ENCODE results near the gene BICRA. TPM values are rescaled to one million over a fixed set of nuclear protein-coding genes. Genes with fewer than 3 reads are reported as not detected.

Gene BICRA
- polyA plus RNA-seq, 1 donor: 11.9 TPM

DNA sequence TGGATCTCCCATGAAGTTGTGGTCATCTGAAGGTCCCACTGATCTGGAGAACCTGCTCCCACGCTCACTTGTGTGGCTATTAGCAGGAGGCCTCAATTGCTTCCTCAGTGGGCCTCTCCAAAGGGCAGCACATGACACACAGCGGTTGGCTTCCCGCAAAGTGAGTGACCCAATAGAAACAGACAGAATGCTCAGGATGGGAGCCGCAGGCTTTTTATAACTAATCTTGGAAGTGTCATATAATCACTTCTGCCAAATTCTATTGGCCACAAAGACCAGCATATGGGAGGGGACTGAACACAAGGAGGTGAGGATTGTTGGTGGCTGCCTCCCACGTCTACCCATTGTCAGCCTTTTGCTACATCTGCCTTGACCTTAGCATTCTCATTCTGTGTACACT is 82.2 kb downstream of the BICRA start:
- WGBS (ENCODE audit: insufficient coverage, low lambda C conversion rate): no CpG with 5 or more reads among the region's 5 CpGs
- Histone ChIP-seq H3K27ac (ENCODE audit: low read length) (no peak overlapping the region), H3K9me3 (ENCODE audit: control insufficient read depth, low read depth, low read length) (no peaks in the 10 kb centered on the region), H3K27me3 (ENCODE audit: control insufficient read depth, insufficient read depth, low read length) (no peaks in the 10 kb centered on the region), H3K4me1 (ENCODE audit: control insufficient read depth, insufficient read depth, low read length) (no peaks in the 10 kb centered on the region), H3K4me3 (ENCODE audit: low read length) (no peak overlapping the region), H3K36me3 (ENCODE audit: control insufficient read depth, insufficient read depth, low read length) (peaks cover 23% of the 10 kb centered on the region)
- DNase-seq: no peak

DNA sequence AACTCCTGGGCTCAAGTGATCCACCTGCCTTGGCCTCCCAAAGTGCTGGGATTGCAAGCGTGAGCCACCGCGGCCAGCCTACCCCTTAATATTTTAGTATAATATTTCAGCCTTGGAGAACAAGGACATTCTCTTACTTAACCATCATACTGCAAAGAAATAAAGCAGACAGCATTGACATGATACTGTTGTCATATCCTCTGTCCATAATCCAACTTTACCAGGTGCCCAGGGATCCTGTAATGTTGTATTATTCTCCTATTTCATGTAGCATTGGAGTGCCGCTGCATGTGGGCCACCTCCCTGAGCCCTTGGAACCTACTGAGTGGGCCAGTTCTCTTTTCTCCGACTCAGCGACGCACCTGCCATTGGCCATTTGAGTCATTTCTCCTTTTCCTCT is 82.8 kb downstream of the BICRA start:
- Histone ChIP-seq H3K36me3 (ENCODE audit: control insufficient read depth, insufficient read depth, low read length) (peaks cover 28% of the 10 kb centered on the region), H3K27me3 (ENCODE audit: control insufficient read depth, insufficient read depth, low read length) (no peaks in the 10 kb centered on the region), H3K9me3 (ENCODE audit: control insufficient read depth, low read depth, low read length) (no peaks in the 10 kb centered on the region), H3K27ac (ENCODE audit: low read length) (no peak overlapping the region), H3K4me1 (ENCODE audit: control insufficient read depth, insufficient read depth, low read length) (no peaks in the 10 kb centered on the region), H3K4me3 (ENCODE audit: low read length) (no peak overlapping the region)
- WGBS (ENCODE audit: insufficient coverage, low lambda C conversion rate): 96% methylated on average over 4 of the region's 7 CpGs
- no peak for DNase-seq

DNA sequence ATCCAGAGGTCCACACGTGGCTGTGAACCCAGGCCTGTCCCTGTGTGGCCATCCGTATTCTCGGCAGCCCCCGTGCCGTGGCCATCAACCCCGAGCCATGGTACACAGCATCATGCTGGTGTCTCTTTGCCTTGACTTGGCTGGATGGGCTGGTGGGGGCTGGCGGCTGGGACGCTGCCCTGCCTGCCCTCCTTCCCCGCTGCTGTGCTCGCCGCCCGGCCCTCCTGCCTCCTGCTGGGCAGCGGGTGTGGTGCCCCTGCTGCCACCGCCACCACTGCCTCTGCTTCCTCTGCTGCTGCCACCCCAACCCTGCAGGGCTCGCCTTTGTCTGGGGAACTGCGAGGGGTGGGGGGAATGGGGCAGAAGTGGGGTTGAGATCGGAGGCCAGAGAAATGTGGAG is 84.6 kb downstream of the BICRA start:
- WGBS (ENCODE audit: insufficient coverage, low lambda C conversion rate): no CpG with 5 or more reads among the region's 17 CpGs
- no peaks in the 10 kb centered on the region for H3K9me3 ChIP-seq (ENCODE audit: control insufficient read depth, low read depth, low read length)
- H3K27ac ChIP-seq (ENCODE audit: low read length): no peak overlapping the region
- H3K36me3 ChIP-seq (ENCODE audit: control insufficient read depth, insufficient read depth, low read length): peaks cover 31% of the 10 kb centered on the region
- H3K4me3 ChIP-seq (ENCODE audit: low read length): no peak overlapping the region
- H3K27me3 ChIP-seq (ENCODE audit: control insufficient read depth, insufficient read depth, low read length): no peaks in the 10 kb centered on the region
- DNase-seq: no peak
- no peaks in the 10 kb centered on the region for H3K4me1 ChIP-seq (ENCODE audit: control insufficient read depth, insufficient read depth, low read length)

DNA sequence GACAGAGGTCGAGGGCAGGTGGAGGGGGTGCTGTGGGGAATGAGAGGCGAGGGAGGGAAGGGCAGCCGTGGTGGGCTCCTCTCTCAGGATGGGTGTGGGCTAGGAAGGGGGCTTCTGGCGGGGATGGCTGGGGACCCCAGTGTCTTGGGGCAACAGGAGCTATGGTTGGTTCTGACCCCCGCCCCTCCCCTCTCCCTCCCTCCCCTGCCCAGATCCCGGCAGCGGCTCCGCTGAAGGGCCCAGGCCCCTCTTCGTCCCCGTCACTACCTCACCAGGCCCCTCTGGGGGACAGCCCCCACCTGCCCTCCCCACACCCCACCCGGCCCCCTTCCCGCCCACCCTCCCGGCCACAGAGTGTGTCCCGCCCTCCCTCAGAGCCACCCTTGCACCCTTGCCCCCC is 85.0 kb downstream of the BICRA start:
- H3K9me3 ChIP-seq (ENCODE audit: control insufficient read depth, low read depth, low read length): peaks cover 1% of the 10 kb centered on the region
- peaks cover 35% of the 10 kb centered on the region for H3K36me3 ChIP-seq (ENCODE audit: control insufficient read depth, insufficient read depth, low read length)
- no peak overlapping the region for H3K4me3 ChIP-seq (ENCODE audit: low read length)
- H3K27ac ChIP-seq (ENCODE audit: low read length): no peak overlapping the region
- no peak for DNase-seq
- no CpG with 5 or more reads among the region's 14 CpGs for WGBS (ENCODE audit: insufficient coverage, low lambda C conversion rate)
- H3K4me1 ChIP-seq (ENCODE audit: control insufficient read depth, insufficient read depth, low read length): no peaks in the 10 kb centered on the region
- H3K27me3 ChIP-seq (ENCODE audit: control insufficient read depth, insufficient read depth, low read length): no peaks in the 10 kb centered on the region

DNA sequence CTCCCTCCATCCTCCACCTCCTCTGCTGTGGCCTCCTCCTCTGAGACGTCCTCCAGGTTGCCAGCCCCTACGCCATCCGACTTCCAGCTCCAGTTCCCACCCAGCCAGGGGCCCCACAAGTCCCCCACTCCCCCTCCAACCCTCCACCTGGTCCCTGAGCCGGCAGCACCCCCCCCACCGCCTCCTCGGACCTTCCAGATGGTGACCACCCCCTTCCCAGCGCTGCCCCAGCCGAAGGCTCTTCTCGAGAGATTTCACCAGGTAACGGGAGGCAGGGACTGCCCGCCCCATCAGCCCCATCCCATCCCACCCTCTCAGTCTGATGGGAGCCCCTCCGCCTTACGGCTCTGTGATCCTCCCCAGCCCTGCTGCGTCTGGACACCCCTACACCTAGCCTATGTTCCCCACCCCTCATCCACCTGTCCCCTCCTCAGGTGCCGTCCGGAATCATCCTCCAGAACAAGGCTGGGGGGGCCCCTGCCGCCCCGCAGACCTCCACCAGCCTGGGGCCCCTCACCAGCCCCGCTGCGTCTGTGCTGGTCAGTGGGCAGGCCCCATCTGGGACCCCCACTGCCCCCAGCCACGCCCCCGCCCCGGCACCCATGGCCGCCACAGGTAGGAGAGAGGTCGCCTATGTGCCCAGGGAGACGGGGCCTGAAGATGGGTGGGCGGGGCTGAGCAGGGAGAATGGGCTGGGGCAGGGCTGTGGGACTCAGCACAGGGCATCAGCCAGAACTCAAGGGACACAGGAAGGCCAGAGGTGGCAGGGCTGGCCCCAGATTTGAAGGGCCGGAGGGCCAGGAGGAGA is 85.7 kb downstream of the BICRA start:
- H3K4me1 ChIP-seq (ENCODE audit: control insufficient read depth, insufficient read depth, low read length): no peaks in the 10 kb centered on the region
- H3K27ac ChIP-seq (ENCODE audit: low read length): no peak overlapping the region
- no CpG with 5 or more reads among the region's 28 CpGs for WGBS (ENCODE audit: insufficient coverage, low lambda C conversion rate)
- no peak for DNase-seq
- H3K36me3 ChIP-seq (ENCODE audit: control insufficient read depth, insufficient read depth, low read length): peaks cover 42% of the 10 kb centered on the region
- peaks cover 2% of the 10 kb centered on the region for H3K9me3 ChIP-seq (ENCODE audit: control insufficient read depth, low read depth, low read length)
- H3K27me3 ChIP-seq (ENCODE audit: control insufficient read depth, insufficient read depth, low read length): no peaks in the 10 kb centered on the region
- no peak overlapping the region for H3K4me3 ChIP-seq (ENCODE audit: low read length)

DNA sequence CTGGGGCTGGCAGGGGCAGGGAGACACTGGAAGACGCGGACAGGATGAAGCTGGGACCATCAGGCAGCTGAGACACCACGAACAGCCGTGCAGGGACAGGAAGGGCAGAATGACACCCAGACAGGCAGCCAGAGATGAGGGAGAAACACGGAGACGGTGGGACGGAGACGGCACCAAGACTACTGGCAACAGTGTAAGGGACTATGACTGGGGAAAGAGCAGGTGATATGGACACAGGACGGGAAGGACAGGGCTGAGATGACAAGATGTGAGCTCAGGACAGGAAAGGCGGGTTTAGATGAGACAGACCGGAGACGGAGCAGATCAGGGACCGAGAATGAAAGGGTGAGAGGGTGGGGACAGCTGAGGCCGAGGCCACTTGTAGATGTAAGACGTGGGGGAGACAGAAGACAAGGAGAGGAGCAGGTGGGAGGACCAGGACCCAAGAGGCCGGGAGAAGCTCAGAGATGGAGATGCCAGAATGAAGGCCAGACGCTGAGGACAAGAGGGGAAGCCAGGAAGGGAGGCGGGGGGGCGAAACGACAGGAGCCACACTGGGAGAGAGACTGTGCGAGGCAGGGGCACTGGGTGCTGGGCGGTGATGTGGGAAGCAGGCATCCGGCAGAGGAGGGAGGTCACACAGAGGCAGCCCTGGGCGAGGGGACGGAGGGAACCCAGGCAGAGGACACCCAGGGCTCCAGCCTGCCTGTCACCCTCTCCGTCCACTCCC is 86.8 kb downstream of the BICRA start:
- no peaks in the 10 kb centered on the region for H3K27me3 ChIP-seq (ENCODE audit: control insufficient read depth, insufficient read depth, low read length)
- no peaks in the 10 kb centered on the region for H3K4me1 ChIP-seq (ENCODE audit: control insufficient read depth, insufficient read depth, low read length)
- H3K4me3 ChIP-seq (ENCODE audit: low read length): no peak overlapping the region
- H3K9me3 ChIP-seq (ENCODE audit: control insufficient read depth, low read depth, low read length): peaks cover 2% of the 10 kb centered on the region
- WGBS (ENCODE audit: insufficient coverage, low lambda C conversion rate): 83% methylated on average over 2 of the region's 26 CpGs
- H3K27ac ChIP-seq (ENCODE audit: low read length): no peak overlapping the region
- peaks cover 49% of the 10 kb centered on the region for H3K36me3 ChIP-seq (ENCODE audit: control insufficient read depth, insufficient read depth, low read length)
- DNase-seq: no peak

DNA sequence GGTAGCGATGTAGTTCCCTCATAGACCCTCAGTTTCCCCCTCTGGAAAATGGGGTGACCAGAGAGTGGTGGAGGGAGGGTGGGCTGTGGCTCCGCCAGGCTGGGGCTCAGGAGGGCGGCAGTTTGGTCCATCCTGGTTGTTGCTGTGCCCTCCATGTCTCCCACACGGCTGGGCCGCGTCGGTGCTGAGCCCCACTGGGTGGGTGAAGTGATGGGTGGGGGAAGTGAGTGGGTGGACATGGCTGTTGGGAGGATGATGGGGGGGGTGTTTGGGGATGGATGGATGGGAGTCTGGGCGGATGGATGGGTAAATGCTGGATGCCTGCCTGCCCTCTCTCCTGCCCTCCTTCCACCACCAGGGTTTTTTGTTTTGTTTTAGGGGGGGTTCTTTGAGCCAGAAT is 87.7 kb downstream of the BICRA start:
- no CpG with 5 or more reads among the region's 8 CpGs for WGBS (ENCODE audit: insufficient coverage, low lambda C conversion rate)
- Histone ChIP-seq H3K27me3 (ENCODE audit: control insufficient read depth, insufficient read depth, low read length) (no peaks in the 10 kb centered on the region), H3K9me3 (ENCODE audit: control insufficient read depth, low read depth, low read length) (peaks cover 5% of the 10 kb centered on the region), H3K4me1 (ENCODE audit: control insufficient read depth, insufficient read depth, low read length) (no peaks in the 10 kb centered on the region), H3K36me3 (ENCODE audit: control insufficient read depth, insufficient read depth, low read length) (peaks cover 52% of the 10 kb centered on the region), H3K27ac (ENCODE audit: low read length) (no peak overlapping the region), H3K4me3 (ENCODE audit: low read length) (no peak overlapping the region)
- no peak for DNase-seq

DNA sequence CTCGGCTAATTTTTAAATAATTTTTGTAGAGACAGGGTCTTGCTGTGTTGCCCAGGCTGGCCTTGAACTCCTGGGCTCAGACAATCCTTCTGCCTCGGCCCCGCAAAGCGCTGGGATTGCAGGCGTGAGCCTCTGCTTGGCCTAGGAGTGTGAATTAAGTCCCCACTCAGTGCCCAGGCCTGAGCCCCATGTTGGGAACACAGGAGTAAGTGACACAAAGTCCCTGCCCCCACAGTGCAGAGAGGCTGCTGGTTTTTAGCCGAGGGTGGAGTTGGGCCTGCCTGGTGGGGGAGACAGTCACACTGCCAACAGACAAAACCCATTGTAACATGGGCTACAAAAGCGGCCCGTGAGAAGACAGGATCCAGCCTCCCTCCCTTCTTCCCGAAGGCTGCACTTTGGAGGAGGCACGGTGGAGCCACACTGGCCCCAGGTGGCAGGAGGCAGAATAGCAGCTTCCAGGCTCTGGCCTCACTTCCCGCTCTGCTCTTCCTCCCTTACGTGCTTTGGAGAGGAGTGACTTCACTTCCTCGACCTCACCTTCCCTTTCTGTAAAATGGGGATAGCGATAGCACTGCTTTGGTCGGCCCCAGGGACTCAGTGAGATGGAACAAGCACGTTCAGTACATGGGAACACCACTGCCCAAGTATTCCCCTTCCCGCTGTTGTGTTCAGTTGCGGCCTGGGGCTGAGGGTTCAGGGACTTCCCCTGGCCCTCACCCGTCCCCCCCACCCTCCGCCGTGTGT is 89.1 kb downstream of the BICRA start:
- no CpG with 5 or more reads among the region's 21 CpGs for WGBS (ENCODE audit: insufficient coverage, low lambda C conversion rate)
- H3K36me3 ChIP-seq (ENCODE audit: control insufficient read depth, insufficient read depth, low read length): peaks cover 48% of the 10 kb centered on the region
- H3K27ac ChIP-seq (ENCODE audit: low read length): no peak overlapping the region

DNA sequence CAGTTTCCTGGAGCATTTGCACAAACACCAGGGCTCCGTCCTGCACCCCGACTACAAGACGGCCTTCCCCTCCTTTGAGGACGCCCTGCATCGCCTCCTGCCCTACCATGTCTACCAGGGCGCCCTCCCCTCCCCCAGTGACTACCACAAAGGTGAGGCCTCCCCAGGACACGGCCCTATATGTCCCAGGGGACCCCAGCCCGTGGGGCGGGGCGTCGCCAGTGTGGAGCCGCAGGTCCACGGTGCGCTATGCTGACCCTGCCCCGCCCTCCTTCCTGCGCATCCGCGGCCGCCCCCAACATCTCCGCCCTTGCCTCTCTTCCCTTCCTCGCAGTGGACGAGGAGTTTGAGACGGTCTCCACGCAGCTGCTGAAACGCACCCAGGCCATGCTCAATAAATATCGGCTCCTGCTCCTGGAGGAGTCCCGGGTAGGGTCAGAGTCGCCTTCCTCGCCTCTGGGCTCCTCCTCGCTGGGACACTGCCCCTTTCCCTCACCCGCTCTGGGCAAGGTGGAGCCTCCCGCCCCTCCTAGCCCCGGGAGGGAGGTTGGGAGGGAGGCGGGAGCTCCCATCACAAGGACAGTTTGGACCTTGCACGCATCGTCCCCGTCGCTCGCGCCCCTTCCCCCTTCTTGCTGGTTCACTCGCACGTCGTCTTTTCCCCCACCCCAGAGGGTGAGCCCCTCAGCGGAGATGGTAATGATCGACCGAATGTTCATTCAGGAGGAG is 89.9 kb downstream of the BICRA start:
- no peak for DNase-seq
- Histone ChIP-seq H3K9me3 (ENCODE audit: control insufficient read depth, low read depth, low read length) (peaks cover 5% of the 10 kb centered on the region), H3K27me3 (ENCODE audit: control insufficient read depth, insufficient read depth, low read length) (no peaks in the 10 kb centered on the region), H3K36me3 (ENCODE audit: control insufficient read depth, insufficient read depth, low read length) (peaks cover 47% of the 10 kb centered on the region), H3K4me1 (ENCODE audit: control insufficient read depth, insufficient read depth, low read length) (no peaks in the 10 kb centered on the region), H3K4me3 (ENCODE audit: low read length) (no peak overlapping the region), H3K27ac (ENCODE audit: low read length) (no peak overlapping the region)
- 100% methylated on average over 5 of the region's 46 CpGs for WGBS (ENCODE audit: insufficient coverage, low lambda C conversion rate)

More for the DNA sequence above, 89.1 kb downstream of the BICRA start:
- H3K9me3 ChIP-seq (ENCODE audit: control insufficient read depth, low read depth, low read length): peaks cover 5% of the 10 kb centered on the region
- no peaks in the 10 kb centered on the region for H3K4me1 ChIP-seq (ENCODE audit: control insufficient read depth, insufficient read depth, low read length)
- no peaks in the 10 kb centered on the region for H3K27me3 ChIP-seq (ENCODE audit: control insufficient read depth, insufficient read depth, low read length)
- DNase-seq: peak; percentile 54 to 72
- H3K4me3 ChIP-seq (ENCODE audit: low read length): no peak overlapping the region

Measured in large intestine (tissue), 3 donors.